NT2/D1 (cell line): Measurements from ENCODE around the gene ZNF695.
"Not testable (repeated sequence)": the region's sequence is repeated elsewhere in the genome, so short reads cannot be mapped to it uniquely, and the experiment has no call there.

Source experiments
- DNase-seq: peaks from one replicate; pipeline ENCODE4 v3.0.0-alpha.2; 2011; ENCODE audit warnings: low read depth, low spot score
- H3K27me3 ChIP-seq: 2 replicates; pipeline ENCODE4 v1.6.0; 2011; ENCODE audit warnings: mild to moderate bottlenecking; ENCODE audit not compliant: insufficient read length, insufficient read depth
- H3K36me3 ChIP-seq: 2 replicates; pipeline ENCODE4 v1.6.1; 2011; ENCODE audit warnings: mild to moderate bottlenecking, low read length, mixed read lengths; ENCODE audit not compliant: insufficient read depth, insufficient read length
- H3K4me1 ChIP-seq: 2 replicates; pipeline ENCODE4 v1.5.1; 2011; ENCODE audit not compliant: insufficient read depth, insufficient read length
- H3K4me3 ChIP-seq: 2 replicates; pipeline ENCODE4 v1.5.1; 2011; ENCODE audit warnings: low read depth; ENCODE audit not compliant: insufficient read length
- H3K9ac ChIP-seq: 2 replicates; pipeline ENCODE4 v1.6.0; 2011; ENCODE audit warnings: low read depth; ENCODE audit not compliant: insufficient read length
- H3K9me3 ChIP-seq: 2 replicates; pipeline ENCODE4 v1.5.1; 2011; ENCODE audit warnings: mild to moderate bottlenecking, low read length; ENCODE audit not compliant: insufficient read depth
- SUZ12 ChIP-seq: IDR thresholded peaks from 2 replicates; pipeline ENCODE4 v1.6.1; 2011; ENCODE audit not compliant: insufficient read length, insufficient read depth; ENCODE audit errors: extremely low read depth
- YY1 ChIP-seq: IDR thresholded peaks from 2 replicates; pipeline ENCODE4 v1.6.1; 2011; ENCODE audit not compliant: insufficient read length, insufficient read depth
- ZNF274 ChIP-seq: IDR thresholded peaks from 2 replicates; pipeline ENCODE4 v1.6.1; 2011; ENCODE audit warnings: mild to moderate bottlenecking, low read depth, low read length

Gene ZNF695

GRCh38 chr1:247013391-247013790, 5.5 kb upstream of the ZNF695 start:
- no peaks in the 10 kb centered on the region for H3K4me1 ChIP-seq
- H3K27me3 ChIP-seq = no peaks in the 10 kb centered on the region
- no peak for TF ChIP-seq YY1
- no peak for TF ChIP-seq ZNF274
- no peak for TF ChIP-seq SUZ12
- H3K9ac ChIP-seq = no peak overlapping the region
- DNase-seq = no peak
- no peaks in the 10 kb centered on the region for H3K36me3 ChIP-seq
- H3K9me3 ChIP-seq = no peaks in the 10 kb centered on the region
- no peak overlapping the region for H3K4me3 ChIP-seq

DNA sequence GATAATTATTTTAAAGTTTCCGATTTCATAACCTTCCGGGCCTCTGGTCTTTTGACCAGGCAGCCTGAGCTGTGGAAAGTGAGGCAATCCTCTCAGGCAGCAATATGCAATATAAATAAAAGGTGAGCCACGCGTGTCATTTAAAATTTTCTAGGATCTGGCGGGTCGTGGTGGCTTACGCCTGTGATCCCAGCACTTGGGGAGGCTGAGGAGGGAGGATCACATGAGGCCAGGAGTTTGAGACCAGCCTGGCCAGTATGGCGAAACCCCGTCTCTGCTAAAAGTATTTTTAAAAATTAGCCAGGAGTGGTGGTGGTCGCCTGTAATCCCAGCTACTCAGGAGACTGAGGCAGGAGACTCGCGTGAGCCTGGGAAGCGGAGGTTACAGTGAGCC, 546 bp upstream of the ZNF695 start:
- no peak for DNase-seq
- H3K27me3 ChIP-seq = no peaks in the 10 kb centered on the region
- H3K36me3 ChIP-seq = peaks cover 14% of the 10 kb centered on the region
- H3K4me1 ChIP-seq = no peaks in the 10 kb centered on the region
- no peak overlapping the region for H3K9ac ChIP-seq
- peaks cover 27% of the 10 kb centered on the region for H3K9me3 ChIP-seq
- TF ChIP-seq ZNF274 (no peak), SUZ12 (no peak), YY1 (no peak)
- H3K4me3 ChIP-seq = no peak overlapping the region

DNA sequence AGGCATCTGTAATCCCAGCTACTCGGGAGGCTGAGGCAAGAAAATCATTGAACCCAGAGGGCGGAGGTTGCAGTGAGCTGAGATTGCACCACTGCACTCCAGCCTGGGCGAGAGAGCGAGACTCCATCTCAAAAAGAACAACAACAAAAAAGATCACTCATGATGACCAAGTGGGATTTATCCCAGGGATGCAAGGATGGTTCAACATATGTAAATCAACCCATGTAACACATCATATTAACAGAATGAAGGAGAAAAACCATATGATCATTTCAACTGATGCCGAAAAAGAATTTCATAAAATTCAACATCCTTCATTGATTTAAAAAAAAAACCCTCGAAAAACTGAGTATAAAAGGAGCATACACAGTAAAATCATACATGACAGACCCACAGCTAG, 3.8 kb downstream of the ZNF695 start:
- not testable (repeated sequence) for H3K4me1 ChIP-seq, H3K4me3 ChIP-seq, H3K27me3 ChIP-seq, H3K9ac ChIP-seq, DNase-seq
- H3K36me3 ChIP-seq = peaks cover 30% of the 10 kb centered on the region
- peaks cover 69% of the 10 kb centered on the region for H3K9me3 ChIP-seq

GRCh38 chr1:246989901-246990300, 18.0 kb downstream of the ZNF695 start:
- Histone ChIP-seq H3K27me3 (no peaks in the 10 kb centered on the region), H3K4me1 (no peaks in the 10 kb centered on the region), H3K36me3 (peaks cover 64% of the 10 kb centered on the region), H3K9me3 (peaks cover 98% of the 10 kb centered on the region), H3K4me3 (no peak overlapping the region), H3K9ac (no peak overlapping the region)
- no peak for DNase-seq
- TF ChIP-seq SUZ12 (no peak), YY1 (no peak), ZNF274 (no peak)

GRCh38 chr1:246988316-246988715, 19.5 kb downstream of the ZNF695 start:
- peaks cover 70% of the 10 kb centered on the region for H3K36me3 ChIP-seq
- no peak for DNase-seq

DNA sequence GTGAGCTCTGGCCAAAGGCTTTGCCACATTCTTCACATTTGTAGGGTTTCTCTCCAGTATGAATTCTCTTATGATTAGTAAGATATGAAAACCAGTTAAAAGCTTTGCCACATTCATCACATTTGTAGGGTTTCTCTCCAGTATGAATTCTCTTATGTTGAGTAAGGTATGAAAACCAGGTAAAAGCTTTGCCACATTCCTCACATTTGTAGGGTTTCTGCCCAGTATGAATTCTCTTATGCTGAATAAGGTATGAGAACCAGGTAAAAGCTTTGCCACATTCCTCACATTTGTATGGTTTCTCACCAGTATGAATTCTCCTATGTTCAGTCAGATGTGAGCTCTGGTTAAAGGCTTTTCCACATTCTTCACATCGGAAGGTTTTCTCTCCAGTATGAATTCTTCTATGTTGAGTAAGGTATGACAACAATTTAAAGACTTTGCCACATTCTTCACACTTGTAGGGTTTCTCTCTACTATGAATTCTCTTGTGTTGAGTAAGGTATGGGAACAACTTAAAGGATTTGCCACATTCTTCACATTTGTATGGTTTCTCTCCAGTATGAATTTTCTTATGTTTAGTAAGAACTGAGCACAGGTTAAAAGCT, 20.7 kb downstream of the ZNF695 start:
- H3K9ac ChIP-seq = no peak overlapping the region
- no peaks in the 10 kb centered on the region for H3K27me3 ChIP-seq
- no peaks in the 10 kb centered on the region for H3K4me1 ChIP-seq
- no peak overlapping the region for H3K4me3 ChIP-seq
- H3K36me3 ChIP-seq = peaks cover 67% of the 10 kb centered on the region
- no peak for DNase-seq
- TF ChIP-seq YY1 (no peak), ZNF274 (peak; percentile 98)
- peaks cover 100% of the 10 kb centered on the region for H3K9me3 ChIP-seq

More at GRCh38 chr1:246988316-246988715, 19.5 kb downstream of the ZNF695 start:
- peaks cover 100% of the 10 kb centered on the region for H3K9me3 ChIP-seq
- no peak overlapping the region for H3K9ac ChIP-seq
- H3K4me1 ChIP-seq = no peaks in the 10 kb centered on the region
- H3K4me3 ChIP-seq = no peak overlapping the region
- TF ChIP-seq YY1 (no peak), ZNF274 (no peak), SUZ12 (no peak)
- H3K27me3 ChIP-seq = no peaks in the 10 kb centered on the region

- Histone ChIP-seq H3K4me1 (no peaks in the 10 kb centered on the region), H3K9ac (no peak overlapping the region), H3K9me3 (peaks cover 93% of the 10 kb centered on the region), H3K4me3 (no peak overlapping the region), H3K36me3 (peaks cover 50% of the 10 kb centered on the region), H3K27me3 (no peaks in the 10 kb centered on the region)
- no peak for DNase-seq
- no peak for TF ChIP-seq SUZ12
- TF ChIP-seq ZNF274 = no peak
- no peak for TF ChIP-seq YY1
These were observed 29.1 kb downstream of the ZNF695 start for GRCh38 chr1:246978785-246979184.

- no peak for TF ChIP-seq YY1
- TF ChIP-seq ZNF274 = no peak
- no peak for TF ChIP-seq SUZ12
- DNase-seq = no peak
- H3K9me3 ChIP-seq = peaks cover 93% of the 10 kb centered on the region
- H3K27me3 ChIP-seq = no peaks in the 10 kb centered on the region
- no peak overlapping the region for H3K9ac ChIP-seq
- peaks cover 48% of the 10 kb centered on the region for H3K36me3 ChIP-seq
- no peak overlapping the region for H3K4me3 ChIP-seq
- no peaks in the 10 kb centered on the region for H3K4me1 ChIP-seq
These were observed 29.6 kb downstream of the ZNF695 start for GRCh38 chr1:246978281-246978680.
